ENCODE measurements around the gene LZTFL1.

LZTFL1 gene

DNA sequence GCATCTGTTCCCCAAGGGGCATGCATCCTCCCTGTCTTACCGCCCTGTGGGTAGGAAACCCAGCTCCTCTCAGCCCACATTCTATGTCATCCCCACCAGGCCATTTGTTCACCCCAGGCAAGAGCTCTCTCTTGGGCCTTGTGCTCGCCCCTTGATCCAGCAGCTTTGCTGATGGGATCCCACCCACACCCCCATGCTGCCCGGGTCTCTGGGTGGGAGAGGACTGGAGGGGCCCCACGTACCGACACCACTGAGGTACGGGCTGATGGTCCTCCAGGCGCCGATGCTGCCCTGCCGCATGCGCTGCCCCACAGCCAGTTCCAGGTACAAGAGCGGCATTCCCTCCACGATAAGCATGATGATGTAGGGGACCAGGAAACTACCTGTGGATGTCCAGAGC, 60.1 kb downstream of the LZTFL1 start:
- TF ChIP-seq, protein P1, sequence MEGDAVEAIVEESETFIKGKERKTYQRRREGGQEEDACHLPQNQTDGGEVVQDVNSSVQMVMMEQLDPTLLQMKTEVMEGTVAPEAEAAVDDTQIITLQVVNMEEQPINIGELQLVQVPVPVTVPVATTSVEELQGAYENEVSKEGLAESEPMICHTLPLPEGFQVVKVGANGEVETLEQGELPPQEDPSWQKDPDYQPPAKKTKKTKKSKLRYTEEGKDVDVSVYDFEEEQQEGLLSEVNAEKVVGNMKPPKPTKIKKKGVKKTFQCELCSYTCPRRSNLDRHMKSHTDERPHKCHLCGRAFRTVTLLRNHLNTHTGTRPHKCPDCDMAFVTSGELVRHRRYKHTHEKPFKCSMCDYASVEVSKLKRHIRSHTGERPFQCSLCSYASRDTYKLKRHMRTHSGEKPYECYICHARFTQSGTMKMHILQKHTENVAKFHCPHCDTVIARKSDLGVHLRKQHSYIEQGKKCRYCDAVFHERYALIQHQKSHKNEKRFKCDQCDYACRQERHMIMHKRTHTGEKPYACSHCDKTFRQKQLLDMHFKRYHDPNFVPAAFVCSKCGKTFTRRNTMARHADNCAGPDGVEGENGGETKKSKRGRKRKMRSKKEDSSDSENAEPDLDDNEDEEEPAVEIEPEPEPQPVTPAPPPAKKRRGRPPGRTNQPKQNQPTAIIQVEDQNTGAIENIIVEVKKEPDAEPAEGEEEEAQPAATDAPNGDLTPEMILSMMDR (IDR thresholded peaks at IDR 0.05; ENCODE audit: low read depth, low read length, missing control alignments): no peak
- no peak overlapping the region for H3K4me3 ChIP-seq (replicated peaks; ENCODE audit: low read depth, low read length)
- DNase-seq (ENCODE audit: extremely low read depth, low read depth): no peak

GRCh38 chr3:45781271-45781670, 60.6 kb downstream of the LZTFL1 start:
- no peak for DNase-seq (ENCODE audit: extremely low read depth, low read depth)
- no peak overlapping the region for H3K4me3 ChIP-seq (replicated peaks; ENCODE audit: low read depth, low read length)
- TF ChIP-seq, protein P1 (IDR thresholded peaks at IDR 0.05; ENCODE audit: low read depth, low read length, missing control alignments): no peak

DNA sequence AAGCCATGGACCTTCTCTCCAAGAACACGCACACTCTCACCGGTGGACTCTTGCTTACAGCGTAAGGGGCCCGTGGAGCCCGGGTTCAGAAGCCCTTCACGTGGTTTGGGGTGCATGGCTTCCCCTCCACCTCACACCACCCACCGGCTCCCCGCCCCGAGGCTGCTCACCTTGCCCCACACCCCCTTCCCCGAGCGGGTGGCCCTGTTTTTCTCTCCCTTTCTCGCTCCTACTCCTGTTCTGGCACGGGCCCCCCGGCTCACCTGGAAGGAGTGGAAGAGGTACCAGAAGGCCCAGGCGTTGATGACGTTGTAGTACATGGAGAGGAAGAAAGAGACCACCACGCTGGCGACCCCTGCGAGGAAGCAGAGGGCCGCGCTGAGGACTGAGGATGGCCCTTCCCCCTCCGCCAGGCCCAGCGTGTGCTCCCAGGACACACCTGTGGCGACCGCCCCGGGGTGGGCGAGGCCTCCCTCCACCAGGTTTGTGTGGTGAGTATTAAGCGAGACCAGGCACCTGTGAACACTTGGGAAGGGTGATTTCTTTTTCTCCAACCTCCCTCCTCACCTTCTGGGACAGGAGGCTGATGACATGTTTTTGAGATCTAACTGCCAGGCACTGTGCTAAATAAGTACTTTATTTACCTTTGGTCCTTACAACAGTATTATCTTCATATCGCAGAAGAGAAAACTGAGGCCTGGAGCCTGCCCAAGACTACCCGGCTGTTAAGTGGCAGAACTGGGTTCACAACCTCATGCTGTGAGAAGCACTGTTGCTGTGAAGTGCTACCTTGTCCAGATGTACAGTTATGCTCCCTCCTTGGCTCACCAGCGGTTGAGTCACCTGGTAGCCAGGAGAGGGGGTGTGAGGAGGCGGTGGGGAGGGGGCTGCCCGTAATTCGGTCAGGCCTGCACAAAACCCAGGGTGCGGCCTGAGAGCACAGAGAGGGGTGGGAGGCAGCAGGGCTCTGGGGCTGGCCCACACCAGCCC, 61.9 kb downstream of the LZTFL1 start:
- TF ChIP-seq, protein P1 (IDR thresholded peaks at IDR 0.05; ENCODE audit: low read depth, low read length, missing control alignments): no peak
- no peak for DNase-seq (ENCODE audit: extremely low read depth, low read depth)
- H3K4me3 ChIP-seq (replicated peaks; ENCODE audit: low read depth, low read length): no peak overlapping the region

DNA sequence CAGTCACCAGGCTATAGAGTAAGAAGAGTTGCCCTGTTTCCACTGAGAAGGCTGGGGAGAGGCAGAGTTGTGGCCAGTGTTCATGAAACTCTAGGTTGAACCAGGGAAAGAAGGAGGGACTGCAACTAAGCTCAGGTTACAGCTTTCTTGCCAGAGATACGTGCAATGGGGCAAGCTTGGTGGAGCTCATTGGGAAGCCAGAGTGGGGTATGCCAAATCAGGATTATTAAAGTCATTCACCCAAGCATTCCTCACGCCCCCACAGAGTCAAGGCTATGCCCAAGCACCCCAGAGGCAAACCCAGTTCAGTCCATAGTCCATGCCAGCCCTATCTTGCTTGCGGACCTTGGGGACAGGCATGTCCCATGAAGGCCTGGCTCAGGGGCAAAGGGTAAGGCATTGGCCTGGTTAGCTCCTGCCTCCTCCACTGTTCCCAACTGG, 63.1 kb downstream of the LZTFL1 start:
- TF ChIP-seq, protein P1 (IDR thresholded peaks at IDR 0.05; ENCODE audit: low read depth, low read length, missing control alignments): no peak
- H3K4me3 ChIP-seq (replicated peaks; ENCODE audit: low read depth, low read length): no peak overlapping the region
- DNase-seq (ENCODE audit: extremely low read depth, low read depth): no peak

- TF ChIP-seq, protein P1 (IDR thresholded peaks at IDR 0.05; ENCODE audit: low read depth, low read length, missing control alignments): no peak
- no peak for DNase-seq (ENCODE audit: extremely low read depth, low read depth)
- no peak overlapping the region for H3K4me3 ChIP-seq (replicated peaks; ENCODE audit: low read depth, low read length)
Measured at GRCh38 chr3:45777746-45778386, 64.1 kb downstream of the LZTFL1 start.

- DNase-seq (ENCODE audit: extremely low read depth, low read depth): no peak
- H3K4me3 ChIP-seq (replicated peaks; ENCODE audit: low read depth, low read length): no peak overlapping the region
- TF ChIP-seq, protein P1 (IDR thresholded peaks at IDR 0.05; ENCODE audit: low read depth, low read length, missing control alignments): no peak
Measured at GRCh38 chr3:45777111-45777745, 64.7 kb downstream of the LZTFL1 start.
